Activated T-cell treated with anti-CD3 and anti-CD28 coated beads for 24 hours (primary cell): ENCODE measurements around the gene RNF6.
"Not testable (repeated sequence)": the region's sequence is repeated elsewhere in the genome, so short reads cannot be mapped to it uniquely, and the experiment has no call there.

ENCODE experiments used
- DNase-seq: peaks from one replicate; pipeline ENCODE4 v3.0.0-alpha.2; 2020; ENCODE audit warnings: low read depth

Gene RNF6

GRCh38 chr13:26221721-26222519 lies at the start of gene RNF6:
Gene RNF6, minus strand, starts transcription at chr13:26222314. Its CDS starts 2,665 bp downstream, at chr13:26219649.
- DNase-seq = peak; percentile 80

GRCh38 chr13:26270707-26271106 lies 48.6 kb upstream of the RNF6 start:
- DNase-seq = no peak

DNA sequence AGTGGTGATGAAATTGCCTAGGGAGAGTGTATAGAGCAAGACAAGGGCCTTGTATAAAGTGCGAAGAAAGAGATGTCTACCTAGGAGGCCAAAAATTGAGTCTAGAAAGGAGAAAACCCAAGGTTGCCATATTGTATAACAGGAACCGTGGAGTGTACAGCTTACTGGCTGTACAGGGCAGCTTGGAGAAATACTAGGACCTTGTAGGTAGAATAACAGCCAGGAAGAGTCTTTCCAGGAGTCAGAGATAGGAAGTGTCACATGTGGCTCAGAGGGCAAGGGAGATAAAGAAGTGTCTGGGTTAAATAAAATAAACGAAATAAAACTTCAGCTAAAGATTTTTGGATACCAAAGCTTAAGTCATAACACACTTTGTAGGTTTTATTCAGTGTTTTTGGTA lies 44.2 kb upstream of the RNF6 start:
- no peak for DNase-seq

GRCh38 chr13:26262156-26262555 lies 40.0 kb upstream of the RNF6 start:
- DNase-seq = no peak

- no peak for DNase-seq
Measured at GRCh38 chr13:26259634-26260033, 37.5 kb upstream of the RNF6 start.

GRCh38 chr13:26257049-26257448 lies 34.9 kb upstream of the RNF6 start:
- no peak for DNase-seq

DNA sequence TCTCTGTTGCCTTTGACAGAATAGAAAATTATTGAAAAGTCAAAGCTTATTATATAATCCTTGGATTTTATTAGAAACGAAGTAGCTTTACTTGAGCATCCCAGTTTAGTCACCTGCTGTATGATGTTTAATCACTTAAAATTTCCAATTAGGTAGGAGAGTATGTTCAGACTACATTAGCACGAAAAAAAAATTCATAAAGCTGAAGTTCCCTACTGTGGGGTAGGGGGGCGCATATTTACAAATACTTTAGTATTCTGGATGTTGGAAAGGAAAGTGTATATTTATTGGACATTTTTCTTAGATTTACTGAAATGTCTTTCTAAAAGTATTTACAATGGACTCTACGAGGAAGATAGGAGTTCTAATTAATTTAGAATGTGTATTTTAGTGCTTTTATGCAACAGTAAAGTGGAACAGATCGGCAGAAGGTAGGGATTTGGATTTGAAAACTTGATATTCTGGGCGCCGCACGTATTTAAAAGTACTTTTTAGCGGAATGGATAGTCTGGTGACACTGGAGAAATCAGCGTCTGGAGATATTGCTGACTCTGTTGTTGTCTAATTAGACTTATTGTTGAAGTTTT lies 33.7 kb upstream of the RNF6 start:
- DNase-seq = no peak

DNA sequence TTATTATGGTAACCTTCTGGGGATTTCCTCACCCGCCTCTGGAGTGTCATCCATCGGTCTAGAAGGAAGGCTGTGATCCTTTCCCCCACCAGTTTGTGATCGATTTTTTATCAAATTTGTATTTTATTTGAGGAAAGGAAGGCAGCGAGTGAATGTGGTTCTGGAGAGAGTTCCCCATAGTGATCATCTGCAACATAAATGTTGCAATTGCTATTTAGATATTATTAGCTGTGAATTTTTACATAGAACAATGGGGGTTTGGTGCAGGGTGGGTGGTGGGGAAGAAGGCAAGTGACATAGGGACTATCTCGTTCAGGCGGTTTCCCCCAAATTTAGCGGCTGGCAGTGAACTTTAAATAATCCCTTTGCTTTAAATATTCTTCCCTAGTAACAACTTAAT lies 33.0 kb upstream of the RNF6 start:
- no peak for DNase-seq

DNA sequence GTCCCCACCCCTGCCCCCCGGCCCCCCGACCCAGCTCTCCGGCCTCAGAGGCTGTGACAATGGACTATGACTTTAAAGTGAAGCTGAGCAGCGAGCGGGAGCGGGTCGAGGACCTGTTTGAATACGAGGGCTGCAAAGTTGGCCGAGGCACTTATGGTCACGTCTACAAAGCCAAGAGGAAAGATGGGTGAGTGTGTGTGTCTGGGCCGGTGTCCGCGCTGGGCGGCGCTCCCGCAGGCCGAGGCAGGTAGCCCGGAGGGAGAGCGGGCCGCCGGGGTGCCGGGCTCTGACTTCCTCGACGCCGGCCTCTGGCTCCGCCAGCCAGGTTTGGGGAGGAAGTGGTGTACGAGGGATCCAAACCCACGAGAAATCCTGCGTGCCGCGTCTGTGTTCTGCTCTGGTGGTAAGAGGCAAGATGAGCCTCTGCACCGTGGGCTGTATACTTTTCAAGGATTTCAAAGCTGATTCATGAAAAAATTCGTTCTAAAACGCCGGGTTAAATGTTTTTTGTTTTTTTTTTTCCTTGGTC lies 32.5 kb upstream of the RNF6 start:
- peak; percentile 24 for DNase-seq

DNA sequence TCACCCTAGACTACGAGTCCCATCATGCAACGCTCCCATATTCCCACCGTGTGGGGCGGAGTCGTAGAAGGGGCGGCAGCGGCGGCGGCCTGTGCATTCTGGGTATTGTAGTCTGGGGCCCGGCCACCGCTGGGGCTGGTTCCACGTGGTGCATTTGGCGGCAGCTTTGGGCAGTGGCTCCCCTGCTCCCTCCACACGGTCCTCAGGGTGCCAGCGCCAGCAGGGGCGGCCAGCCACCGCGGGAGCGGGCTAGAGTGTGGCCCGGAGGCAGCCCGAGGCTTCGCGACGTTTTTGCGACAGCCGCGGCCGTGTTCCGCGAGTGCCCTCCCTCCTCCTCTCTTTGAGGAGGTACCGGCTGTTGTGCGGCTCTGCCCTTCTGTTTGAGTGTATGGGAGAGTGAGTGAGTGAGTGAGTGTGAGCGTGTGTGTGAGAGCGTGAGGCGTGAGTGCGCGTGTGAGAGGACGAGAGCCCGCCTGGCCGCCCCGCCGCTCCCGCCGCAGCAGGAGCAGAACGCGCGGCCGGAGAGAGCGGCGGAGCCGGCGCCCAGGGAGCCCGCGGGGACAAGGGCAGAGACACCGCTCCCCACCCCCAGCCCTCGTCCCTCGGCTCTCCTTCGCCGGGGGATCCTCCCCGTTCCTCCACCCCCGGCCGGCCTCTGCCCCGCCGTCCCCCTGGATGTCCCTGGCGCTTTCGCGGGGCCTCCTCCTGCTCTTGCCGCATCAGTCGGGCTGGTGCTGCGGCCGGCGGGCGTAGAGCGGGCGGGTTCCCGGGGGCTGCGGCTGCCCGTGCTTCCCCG lies 31.9 kb upstream of the RNF6 start, which contains the start of gene CDK8:
Gene CDK8 (plus strand): TSS at position 343 of the 796 bp plus-strand sequence. CDS start 513 bp downstream, outside the sequence.
- DNase-seq = peak; percentile 79

- no peak for DNase-seq
Measured at GRCh38 chr13:26253262-26253786, 31.2 kb upstream of the RNF6 start.

- DNase-seq = not testable (repeated sequence)
Measured at GRCh38 chr13:26252006-26252405, 29.9 kb upstream of the RNF6 start.

- no peak for DNase-seq
Measured at GRCh38 chr13:26249551-26249950, 27.4 kb upstream of the RNF6 start.

DNA sequence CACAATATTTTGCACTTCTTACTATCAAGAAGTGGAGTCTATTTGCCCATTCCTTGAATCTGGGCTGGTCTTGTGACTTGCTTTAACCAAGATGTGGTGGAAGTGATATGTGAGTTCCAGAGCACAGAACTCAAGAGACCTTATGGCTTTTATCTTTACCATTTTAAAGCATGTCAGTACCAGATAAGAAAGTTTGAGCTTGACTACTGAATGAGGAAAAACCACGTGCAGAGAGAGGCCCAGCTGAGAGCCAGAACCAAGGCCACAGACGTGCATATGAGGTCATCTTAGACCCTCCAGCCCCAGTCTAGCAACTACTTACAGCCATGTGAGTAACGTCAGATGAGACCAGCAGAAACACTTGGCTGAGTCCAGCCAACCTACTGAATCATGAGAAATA lies 25.5 kb upstream of the RNF6 start:
- no peak for DNase-seq

DNA sequence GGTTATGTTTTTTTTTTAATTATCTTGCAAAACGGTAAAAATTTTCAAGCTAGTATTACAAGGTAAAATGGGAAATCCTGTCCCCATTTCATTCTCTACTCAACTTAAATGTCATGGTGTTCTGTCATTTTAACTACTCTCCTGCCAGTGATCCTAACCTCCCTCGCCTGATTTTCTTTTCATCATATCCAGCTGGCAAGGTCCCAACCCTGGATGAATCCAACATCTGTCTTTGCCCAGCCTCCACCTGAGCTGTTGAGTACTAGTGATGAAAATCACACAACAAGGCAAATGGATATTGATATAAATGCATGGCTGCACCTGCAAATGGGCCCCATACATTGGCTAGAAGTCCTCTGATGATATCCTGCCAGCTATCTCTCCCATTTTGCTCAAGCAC lies 24.9 kb upstream of the RNF6 start:
- no peak for DNase-seq

DNA sequence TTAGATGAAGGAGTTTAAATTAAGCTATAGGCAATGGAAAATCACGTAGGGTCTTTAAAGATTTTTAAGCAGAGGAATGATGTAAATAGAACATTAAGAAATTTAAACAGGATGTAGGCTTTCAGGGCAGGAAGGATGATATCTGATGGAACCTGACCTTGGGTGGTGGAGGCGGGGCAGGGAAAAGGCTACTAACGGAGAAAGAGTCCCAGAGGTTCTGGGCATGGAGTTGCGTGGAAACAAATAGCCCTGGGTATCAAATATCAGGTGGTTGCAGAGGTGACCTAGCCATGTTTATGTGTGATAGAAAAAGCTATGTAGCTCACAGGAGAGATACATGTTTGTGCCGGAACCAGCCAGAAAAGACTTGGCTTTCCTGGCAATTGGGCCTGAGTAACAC lies 24.0 kb upstream of the RNF6 start:
- no peak for DNase-seq

DNA sequence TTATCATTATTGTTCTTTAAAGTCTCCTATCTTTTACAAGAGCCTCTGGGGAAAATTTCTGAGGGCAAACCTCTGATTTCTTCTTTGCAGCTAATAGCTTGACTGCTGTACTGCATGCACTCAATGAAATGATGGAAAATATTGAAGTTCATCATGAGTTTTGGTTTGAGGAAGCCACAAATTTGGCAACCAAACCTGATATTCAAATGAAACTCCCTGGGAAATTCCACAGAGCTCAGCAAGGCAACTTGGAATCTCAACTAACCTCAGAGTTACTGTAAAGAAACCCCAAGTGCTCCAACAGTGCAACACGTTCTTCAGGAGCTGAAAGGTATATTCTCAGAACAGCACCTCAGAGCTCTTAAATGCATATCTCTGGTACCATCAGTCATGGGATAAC lies 14.2 kb upstream of the RNF6 start:
- DNase-seq = no peak

DNA sequence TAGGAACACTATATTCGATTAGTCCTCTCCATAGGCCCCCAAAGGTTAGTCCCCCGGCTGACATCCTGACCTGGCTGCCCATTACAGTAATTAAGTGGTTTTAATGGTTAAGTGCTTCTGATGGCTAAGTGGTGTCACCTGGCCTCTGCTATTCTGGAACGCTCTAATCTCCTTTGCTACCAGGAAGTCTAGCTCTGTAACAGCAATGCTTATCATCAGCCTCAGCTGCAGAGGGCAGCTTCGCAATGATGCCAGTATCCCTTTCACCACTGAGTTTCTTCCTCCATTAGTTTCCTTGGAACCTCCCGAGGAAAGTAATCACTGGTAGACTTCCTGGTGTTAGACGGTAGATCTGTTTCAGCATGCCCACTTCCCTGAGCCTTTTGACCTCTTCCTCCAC lies 8.6 kb upstream of the RNF6 start:
- no peak for DNase-seq

DNA sequence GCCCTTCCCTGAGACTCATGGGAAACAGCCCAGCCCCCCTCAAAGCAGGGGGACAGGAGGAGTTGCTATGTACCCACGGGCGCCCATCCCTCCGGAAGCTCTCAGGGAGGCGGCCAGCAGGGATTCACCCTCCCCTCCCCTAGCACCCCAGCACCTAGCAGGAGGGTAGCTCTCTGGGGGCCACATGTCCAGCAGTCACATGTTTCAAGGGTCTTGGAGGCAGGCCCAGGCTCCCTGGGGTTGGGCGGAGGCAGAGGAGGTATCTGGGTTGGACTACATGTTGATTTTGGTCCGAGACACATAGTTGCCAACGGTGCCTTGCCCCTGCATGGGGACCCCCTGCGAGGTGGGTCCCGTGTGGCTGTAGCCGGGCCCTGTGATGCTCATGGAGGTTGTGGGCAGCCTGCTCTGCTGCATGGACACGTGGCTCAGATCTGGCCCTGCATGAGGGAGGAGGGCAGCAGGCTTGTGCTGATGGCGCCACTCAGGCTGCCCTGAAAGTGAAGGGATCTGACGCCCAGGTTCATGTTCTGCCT lies 7.0 kb upstream of the RNF6 start:
- DNase-seq = no peak

DNA sequence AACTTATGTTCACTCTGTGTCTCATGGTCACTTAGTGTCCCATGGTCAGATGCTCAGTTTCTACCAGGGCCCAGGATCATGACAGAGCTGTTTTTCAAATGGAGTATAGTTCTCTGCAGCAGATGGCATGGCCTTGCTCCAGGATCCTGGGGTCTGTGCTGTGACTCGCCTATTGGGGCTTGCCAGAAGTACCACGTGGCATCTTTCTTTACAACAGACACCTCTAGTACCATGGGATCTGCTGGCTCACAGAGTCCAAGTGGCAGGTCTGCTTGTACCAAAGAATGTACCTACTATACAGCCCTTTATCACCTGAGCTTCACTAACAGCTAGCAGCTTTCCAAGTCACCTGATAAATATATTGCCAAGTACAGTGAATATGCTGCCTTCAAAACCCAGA lies 6.0 kb upstream of the RNF6 start:
- no peak for DNase-seq

- DNase-seq = no peak
Measured at GRCh38 chr13:26227166-26227971, 5.3 kb upstream of the RNF6 start.
